ENCODE data around the gene CEP104.
"Not testable (repeated sequence)": the region's sequence is repeated elsewhere in the genome, so short reads cannot be mapped to it uniquely, and the experiment has no call there.

CEP104 gene

DNA sequence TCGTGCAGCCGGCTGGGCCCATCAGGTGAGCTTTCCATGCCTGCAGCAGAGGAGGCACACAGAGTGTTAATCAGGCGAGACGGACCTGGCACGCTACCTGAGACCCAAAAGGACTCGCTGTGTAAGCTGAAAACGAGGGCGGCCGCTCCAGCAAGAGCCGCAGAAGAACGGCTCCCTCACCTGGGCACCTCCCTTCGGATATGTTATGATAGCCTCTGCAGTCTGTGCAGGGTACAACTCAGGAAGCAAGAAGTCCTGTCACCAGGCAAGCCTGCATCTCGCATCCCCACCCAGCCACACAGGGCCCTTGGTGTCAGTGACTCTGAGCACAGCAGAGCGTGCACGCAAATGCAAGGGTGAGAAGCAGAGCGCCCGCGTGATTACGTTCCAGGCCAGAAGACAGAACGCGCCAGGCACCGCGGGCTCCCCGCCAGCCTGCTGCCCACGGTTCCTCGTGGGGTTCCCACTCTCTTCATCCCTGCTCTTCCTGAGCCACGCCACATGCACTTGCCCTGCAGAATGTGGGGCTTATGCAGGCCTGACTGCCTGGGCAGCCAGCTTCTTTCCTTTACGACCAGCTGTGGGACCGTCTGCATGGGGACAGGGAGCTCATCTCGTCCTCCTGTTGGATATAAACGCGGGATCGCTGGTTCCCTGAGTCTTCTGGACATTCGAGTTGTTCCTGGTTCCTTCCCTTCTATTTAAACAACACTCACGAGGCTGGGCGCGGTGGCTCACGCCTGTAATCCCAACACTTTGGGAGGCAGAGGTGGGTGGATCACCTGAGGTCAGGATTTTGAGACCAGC lies 40.5 kb downstream of the CEP104 start:
- peaks cover 2% of the 10 kb centered on the region for H3K4me1 ChIP-seq (ENCODE audit: control insufficient read depth, insufficient read depth, low read length, unreplicated experiment)
- H3K27me3 ChIP-seq (ENCODE audit: insufficient read depth, low read length) = no peaks in the 10 kb centered on the region
- H3K36me3 ChIP-seq (ENCODE audit: insufficient read depth, low read length) = no peaks in the 10 kb centered on the region
- no peak overlapping the region for H2AFZ ChIP-seq (ENCODE audit: low read length, unreplicated experiment)
- no peaks in the 10 kb centered on the region for H3K79me2 ChIP-seq (ENCODE audit: control insufficient read depth, insufficient read depth, low read length, unreplicated experiment)
- H3K27ac ChIP-seq (ENCODE audit: low read depth, low read length) = no peak overlapping the region
- H3K4me3 ChIP-seq (ENCODE audit: low read depth, low read length) = no peak overlapping the region

DNA sequence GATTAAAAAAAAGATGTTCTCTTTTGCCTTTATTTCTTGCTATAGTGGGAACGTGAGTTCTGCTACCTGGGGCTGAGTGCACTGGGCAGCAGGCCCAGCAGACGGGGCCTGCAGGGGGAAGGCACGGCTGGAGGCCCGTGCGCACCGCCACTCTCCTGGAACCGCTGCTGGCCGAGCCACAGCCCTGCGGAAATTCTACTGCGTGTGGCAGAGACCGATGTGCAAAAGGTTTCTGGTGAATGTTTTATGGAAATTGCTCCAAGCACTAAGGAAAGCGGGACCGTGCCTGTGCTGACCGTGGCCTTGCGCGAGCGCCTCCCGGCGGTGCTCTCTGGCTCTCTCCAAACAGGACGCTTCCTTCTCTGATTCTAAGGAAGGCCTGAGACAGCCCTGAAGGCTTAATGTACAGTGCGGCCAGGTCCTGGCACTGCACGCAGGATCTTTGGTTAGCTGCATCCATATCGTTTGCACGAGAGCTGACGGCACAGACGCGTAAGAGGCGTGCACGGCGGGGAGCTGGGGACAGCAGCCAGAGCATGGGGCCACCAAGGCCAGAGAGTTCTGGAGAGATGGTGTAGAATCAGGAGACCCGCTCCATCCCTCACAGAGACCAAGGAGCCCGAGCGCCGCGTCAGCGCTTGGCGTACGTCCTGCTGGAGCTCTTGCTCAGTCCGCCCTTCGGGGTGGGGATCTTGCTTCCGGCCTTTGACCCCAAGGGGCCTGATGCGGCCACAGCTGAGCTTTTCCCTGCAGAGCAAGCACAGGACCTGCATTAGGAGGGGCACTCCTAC lies 42.0 kb downstream of the CEP104 start:
- no peaks in the 10 kb centered on the region for H3K79me2 ChIP-seq (ENCODE audit: control insufficient read depth, insufficient read depth, low read length, unreplicated experiment)
- no peak overlapping the region for H3K27ac ChIP-seq (ENCODE audit: low read depth, low read length)
- no peak overlapping the region for H3K4me3 ChIP-seq (ENCODE audit: low read depth, low read length)

DNA sequence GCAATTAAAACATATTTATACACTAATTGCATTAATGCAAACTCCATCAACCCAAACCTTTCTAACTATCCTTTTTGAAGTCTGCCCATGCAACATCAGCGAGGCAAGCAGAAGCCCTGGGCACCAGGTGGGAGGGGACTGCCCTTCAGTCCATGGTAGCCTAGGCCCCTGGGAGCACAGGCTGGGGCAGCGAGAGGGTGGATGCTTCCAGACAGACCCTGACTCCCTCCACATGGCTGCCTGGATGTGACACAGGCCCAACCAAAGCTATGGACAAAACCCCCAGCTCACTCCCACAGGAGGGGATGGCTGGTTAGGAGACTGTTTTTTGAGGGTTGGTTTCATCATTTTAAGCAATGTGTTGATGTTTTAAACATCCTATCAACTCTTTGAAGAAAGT lies 42.9 kb downstream of the CEP104 start:
- no peaks in the 10 kb centered on the region for H3K36me3 ChIP-seq (ENCODE audit: insufficient read depth, low read length)
- no peak overlapping the region for H3K4me3 ChIP-seq (ENCODE audit: low read depth, low read length)
- H3K79me2 ChIP-seq (ENCODE audit: control insufficient read depth, insufficient read depth, low read length, unreplicated experiment) = no peaks in the 10 kb centered on the region
- H2AFZ ChIP-seq (ENCODE audit: low read length, unreplicated experiment) = no peak overlapping the region
- H3K27me3 ChIP-seq (ENCODE audit: insufficient read depth, low read length) = no peaks in the 10 kb centered on the region
- no peak overlapping the region for H3K27ac ChIP-seq (ENCODE audit: low read depth, low read length)
- peaks cover 4% of the 10 kb centered on the region for H3K4me1 ChIP-seq (ENCODE audit: control insufficient read depth, insufficient read depth, low read length, unreplicated experiment)

More for the DNA sequence above, 42.0 kb downstream of the CEP104 start:
- Histone ChIP-seq H3K4me1 (ENCODE audit: control insufficient read depth, insufficient read depth, low read length, unreplicated experiment) (peaks cover 4% of the 10 kb centered on the region), H3K36me3 (ENCODE audit: insufficient read depth, low read length) (no peaks in the 10 kb centered on the region), H3K27me3 (ENCODE audit: insufficient read depth, low read length) (no peaks in the 10 kb centered on the region), H2AFZ (ENCODE audit: low read length, unreplicated experiment) (no peak overlapping the region)

DNA sequence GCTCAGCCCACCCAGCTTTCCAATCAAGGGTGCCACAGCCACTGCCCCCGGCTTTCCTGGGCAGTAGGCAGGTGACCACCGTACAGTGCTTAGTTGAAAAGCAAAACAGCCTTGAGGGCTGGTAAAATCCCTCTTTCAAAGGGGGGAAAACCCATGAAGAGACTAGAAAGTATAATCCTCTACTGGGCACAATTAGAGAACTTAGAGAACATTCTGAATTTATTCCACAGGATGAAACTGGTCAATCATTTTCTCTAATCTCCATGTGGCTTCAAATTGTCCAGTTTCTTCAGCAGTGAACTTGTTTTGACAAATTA lies 45.5 kb downstream of the CEP104 start:
- H3K4me1 ChIP-seq (ENCODE audit: control insufficient read depth, insufficient read depth, low read length, unreplicated experiment) = peaks cover 4% of the 10 kb centered on the region
- H3K27me3 ChIP-seq (ENCODE audit: insufficient read depth, low read length) = no peaks in the 10 kb centered on the region
- no peak overlapping the region for H2AFZ ChIP-seq (ENCODE audit: low read length, unreplicated experiment)
- H3K79me2 ChIP-seq (ENCODE audit: control insufficient read depth, insufficient read depth, low read length, unreplicated experiment) = no peaks in the 10 kb centered on the region
- H3K4me3 ChIP-seq (ENCODE audit: low read depth, low read length) = no peak overlapping the region
- H3K27ac ChIP-seq (ENCODE audit: low read depth, low read length) = no peak overlapping the region
- no peaks in the 10 kb centered on the region for H3K36me3 ChIP-seq (ENCODE audit: insufficient read depth, low read length)

DNA sequence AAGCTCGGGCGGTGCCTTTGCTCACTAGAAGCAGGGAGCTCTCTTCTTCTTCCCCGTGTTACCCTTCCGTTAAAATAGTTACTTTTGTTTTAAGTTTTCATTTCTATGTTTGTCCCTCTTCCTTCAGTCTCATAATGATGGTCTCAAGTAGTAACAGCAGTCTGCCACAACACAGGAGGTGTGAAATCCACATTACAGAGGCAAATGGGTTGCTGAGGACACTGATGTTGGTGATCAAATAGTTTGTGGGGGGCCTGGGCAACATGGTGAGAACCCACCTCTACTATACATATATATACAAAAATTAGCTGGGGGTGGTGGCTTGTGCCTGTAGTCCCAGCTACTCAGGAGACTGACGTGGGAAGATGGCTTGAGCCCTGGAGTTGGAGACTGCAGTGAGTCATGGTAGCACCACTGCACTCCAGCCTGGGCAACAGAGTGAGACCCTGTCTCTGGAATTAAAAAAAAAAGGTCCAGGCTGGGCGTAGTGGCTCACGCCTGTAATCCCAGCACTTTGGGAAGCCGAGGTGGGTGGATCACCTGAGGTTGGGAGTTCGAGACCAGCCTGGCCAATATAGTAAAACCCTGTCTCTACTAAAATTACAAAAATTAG lies 46.8 kb downstream of the CEP104 start:
- not testable (repeated sequence) for H2AFZ ChIP-seq (ENCODE audit: low read length, unreplicated experiment); H3K36me3 ChIP-seq (ENCODE audit: insufficient read depth, low read length); H3K27me3 ChIP-seq (ENCODE audit: insufficient read depth, low read length)

DNA sequence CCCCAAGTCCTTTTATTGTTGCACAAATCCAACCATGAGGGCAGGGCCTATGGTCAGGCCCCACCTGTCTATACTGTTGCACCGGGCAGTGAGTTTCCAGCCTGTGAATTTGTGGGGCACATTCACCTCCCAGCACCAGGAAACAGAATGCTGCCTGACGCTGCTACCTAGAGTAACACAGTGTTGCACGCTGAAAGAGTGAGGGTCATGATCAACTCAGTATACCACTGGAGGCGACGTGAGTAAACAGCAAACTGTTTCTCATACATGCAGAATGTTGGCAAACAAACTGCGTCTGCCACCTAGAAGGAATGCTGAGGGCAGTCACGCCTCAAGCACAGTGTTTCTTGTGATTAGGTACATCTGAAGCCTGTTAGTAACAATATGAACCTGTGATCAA lies 47.3 kb downstream of the CEP104 start:
- H3K36me3 ChIP-seq (ENCODE audit: insufficient read depth, low read length) = no peaks in the 10 kb centered on the region
- H3K27ac ChIP-seq (ENCODE audit: low read depth, low read length) = no peak overlapping the region
- H3K4me3 ChIP-seq (ENCODE audit: low read depth, low read length) = no peak overlapping the region
- H3K27me3 ChIP-seq (ENCODE audit: insufficient read depth, low read length) = no peaks in the 10 kb centered on the region
- H3K4me1 ChIP-seq (ENCODE audit: control insufficient read depth, insufficient read depth, low read length, unreplicated experiment) = peaks cover 4% of the 10 kb centered on the region
- no peak overlapping the region for H2AFZ ChIP-seq (ENCODE audit: low read length, unreplicated experiment)
- no peaks in the 10 kb centered on the region for H3K79me2 ChIP-seq (ENCODE audit: control insufficient read depth, insufficient read depth, low read length, unreplicated experiment)

More for the DNA sequence above, 46.8 kb downstream of the CEP104 start:
- H3K27ac ChIP-seq (ENCODE audit: low read depth, low read length); H3K4me3 ChIP-seq (ENCODE audit: low read depth, low read length); H3K4me1 ChIP-seq (ENCODE audit: control insufficient read depth, insufficient read depth, low read length, unreplicated experiment); H3K79me2 ChIP-seq (ENCODE audit: control insufficient read depth, insufficient read depth, low read length, unreplicated experiment): not testable (repeated sequence)

DNA sequence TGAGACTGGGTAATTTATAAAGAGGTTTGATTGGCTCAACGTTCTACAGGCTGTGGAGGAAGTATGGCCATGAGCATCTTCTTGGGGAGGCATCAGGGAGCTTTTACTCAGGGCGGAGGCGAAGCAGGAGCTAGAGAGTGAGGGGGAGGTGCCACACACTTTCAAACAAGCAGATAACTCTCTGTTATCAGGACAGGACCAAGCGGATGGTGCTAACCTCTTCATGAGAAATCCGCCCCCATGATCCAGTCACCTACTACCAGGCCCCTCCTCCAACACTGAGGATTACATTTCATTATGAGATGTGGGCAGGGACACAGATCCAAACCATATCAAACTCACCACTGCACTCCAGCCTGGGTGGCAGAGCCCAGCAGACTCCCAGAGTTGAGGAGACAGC lies 49.2 kb downstream of the CEP104 start:
- H3K4me3 ChIP-seq (ENCODE audit: low read depth, low read length) = no peak overlapping the region
- no peaks in the 10 kb centered on the region for H3K36me3 ChIP-seq (ENCODE audit: insufficient read depth, low read length)
- H3K4me1 ChIP-seq (ENCODE audit: control insufficient read depth, insufficient read depth, low read length, unreplicated experiment) = peaks cover 4% of the 10 kb centered on the region
- H2AFZ ChIP-seq (ENCODE audit: low read length, unreplicated experiment) = no peak overlapping the region
- no peak overlapping the region for H3K27ac ChIP-seq (ENCODE audit: low read depth, low read length)
- H3K27me3 ChIP-seq (ENCODE audit: insufficient read depth, low read length) = peaks cover 9% of the 10 kb centered on the region; the same call in 1 of the 2 replicates
- H3K79me2 ChIP-seq (ENCODE audit: control insufficient read depth, insufficient read depth, low read length, unreplicated experiment) = no peaks in the 10 kb centered on the region

DNA sequence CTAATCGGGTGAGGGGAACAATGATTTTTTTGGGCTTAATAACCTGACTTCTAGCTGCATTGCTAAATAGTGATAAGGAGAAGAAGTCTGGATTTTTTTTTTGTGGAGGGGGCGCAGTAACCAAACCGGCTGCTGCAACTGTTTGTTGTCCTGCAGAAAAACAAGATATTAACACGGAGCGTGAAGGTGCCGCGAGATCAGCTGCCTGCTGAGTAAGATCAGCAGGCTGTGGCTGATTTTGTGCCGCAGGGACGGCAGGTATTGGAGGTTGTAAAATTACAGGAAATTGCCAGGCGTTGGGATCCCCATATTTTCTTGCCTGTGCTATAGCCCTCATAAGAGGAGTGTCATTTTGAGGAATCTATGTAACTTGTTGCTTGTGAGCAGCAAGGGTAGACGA lies 52.0 kb downstream of the CEP104 start:
- no peaks in the 10 kb centered on the region for H3K4me1 ChIP-seq (ENCODE audit: control insufficient read depth, insufficient read depth, low read length, unreplicated experiment)

DNA sequence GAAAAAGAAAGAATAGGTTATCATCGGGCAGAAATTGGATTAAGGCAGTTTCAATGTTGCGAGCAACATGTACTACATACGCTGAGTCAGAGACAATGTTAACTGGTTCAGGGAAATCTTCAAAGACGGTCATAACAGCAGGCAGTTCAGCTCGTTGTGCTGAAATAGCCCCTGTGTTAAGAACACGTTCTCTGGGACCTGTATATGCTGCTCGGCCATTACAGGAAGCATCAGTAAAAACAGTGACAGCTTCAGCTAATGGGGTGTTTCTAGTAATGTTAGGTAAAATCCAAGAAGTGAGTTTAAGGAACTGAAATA lies 52.4 kb downstream of the CEP104 start:
- not testable (repeated sequence) for H2AFZ ChIP-seq (ENCODE audit: low read length, unreplicated experiment); H3K4me1 ChIP-seq (ENCODE audit: control insufficient read depth, insufficient read depth, low read length, unreplicated experiment); H3K36me3 ChIP-seq (ENCODE audit: insufficient read depth, low read length); H3K27ac ChIP-seq (ENCODE audit: low read depth, low read length); H3K4me3 ChIP-seq (ENCODE audit: low read depth, low read length); H3K79me2 ChIP-seq (ENCODE audit: control insufficient read depth, insufficient read depth, low read length, unreplicated experiment)
- H3K27me3 ChIP-seq (ENCODE audit: insufficient read depth, low read length) = peaks cover 16% of the 10 kb centered on the region; the same call in 1 of the 2 replicates

More for the DNA sequence above, 52.0 kb downstream of the CEP104 start:
- Histone ChIP-seq H3K27ac (ENCODE audit: low read depth, low read length) (no peak overlapping the region), H3K27me3 (ENCODE audit: insufficient read depth, low read length) (peaks cover 16% of the 10 kb centered on the region; the same call in 1 of the 2 replicates), H3K79me2 (ENCODE audit: control insufficient read depth, insufficient read depth, low read length, unreplicated experiment) (no peaks in the 10 kb centered on the region), H3K4me3 (ENCODE audit: low read depth, low read length) (no peak overlapping the region), H3K36me3 (ENCODE audit: insufficient read depth, low read length) (no peaks in the 10 kb centered on the region), H2AFZ (ENCODE audit: low read length, unreplicated experiment) (no peak overlapping the region)

DNA sequence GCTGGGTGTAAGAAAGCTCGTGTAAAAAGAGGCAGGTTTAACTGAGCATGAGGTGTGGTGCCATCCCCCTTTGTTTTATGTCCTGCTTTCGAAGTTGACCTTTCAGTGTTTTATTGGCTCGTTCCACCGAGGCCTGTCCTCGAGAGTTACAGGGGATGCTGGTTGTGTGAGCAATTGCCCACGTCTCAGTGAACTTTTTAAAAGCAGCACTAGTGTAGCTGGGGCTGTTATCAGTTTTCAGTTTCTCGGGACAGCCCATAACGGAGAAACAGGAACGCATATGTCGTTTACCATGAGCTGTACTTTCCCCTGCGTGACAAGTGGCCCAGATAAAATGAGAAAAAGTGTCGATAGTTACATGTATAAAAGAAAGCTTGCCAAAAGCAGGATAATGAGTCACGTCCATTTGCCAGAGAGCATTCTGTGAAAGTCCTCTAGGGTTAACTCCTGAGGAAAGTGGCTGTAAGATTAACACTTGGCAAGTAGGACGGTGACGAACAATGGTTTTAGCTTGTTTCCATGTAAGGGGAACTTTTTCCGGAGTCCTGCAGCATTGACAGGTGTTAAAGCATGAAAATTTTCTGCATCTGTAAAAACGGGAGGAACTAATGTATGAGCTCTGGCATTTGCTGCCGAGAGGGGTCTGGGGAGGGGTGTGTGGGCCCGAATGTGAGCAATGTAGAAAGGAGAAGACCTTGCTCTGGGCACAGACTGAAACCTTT lies 52.9 kb downstream of the CEP104 start:
- Histone ChIP-seq H3K4me1 (ENCODE audit: control insufficient read depth, insufficient read depth, low read length, unreplicated experiment) (no peaks in the 10 kb centered on the region), H3K36me3 (ENCODE audit: insufficient read depth, low read length) (no peaks in the 10 kb centered on the region), H3K4me3 (ENCODE audit: low read depth, low read length) (no peak overlapping the region), H3K27ac (ENCODE audit: low read depth, low read length) (no peak overlapping the region), H3K79me2 (ENCODE audit: control insufficient read depth, insufficient read depth, low read length, unreplicated experiment) (no peaks in the 10 kb centered on the region), H2AFZ (ENCODE audit: low read length, unreplicated experiment) (no peak overlapping the region), H3K27me3 (ENCODE audit: insufficient read depth, low read length) (peaks cover 16% of the 10 kb centered on the region; the same call in 1 of the 2 replicates)

All from ACC112 (cell line).